Eye (tissue), 1 donor: ENCODE results near the gene OTC.

Experiments used
- DNase-seq: peaks from one replicate; pipeline ENCODE4 v3.0.0-alpha.2; 2015

Gene OTC

GRCh38 chrX:38357747-38358673, 5.6 kb downstream of the OTC start:
- peak; percentile 4 for DNase-seq

GRCh38 chrX:38363046-38363445, 10.6 kb downstream of the OTC start:
- DNase-seq: no peak

GRCh38 chrX:38365954-38366353, 13.6 kb downstream of the OTC start:
- DNase-seq: no peak

- no peak for DNase-seq
Measured at GRCh38 chrX:38368774-38369173, 16.4 kb downstream of the OTC start.

GRCh38 chrX:38371641-38372040, 19.2 kb downstream of the OTC start:
- DNase-seq: no peak

GRCh38 chrX:38374431-38374830, 22.0 kb downstream of the OTC start:
- DNase-seq: no peak

- DNase-seq: peak; percentile 6
Measured at GRCh38 chrX:38375891-38376290, 23.5 kb downstream of the OTC start.

- no peak for DNase-seq
Measured at GRCh38 chrX:38376747-38377146, 24.3 kb downstream of the OTC start.

GRCh38 chrX:38379088-38379487, 26.7 kb downstream of the OTC start:
- no peak for DNase-seq

- DNase-seq: no peak
Measured at GRCh38 chrX:38382663-38383062, 30.3 kb downstream of the OTC start.

GRCh38 chrX:38400389-38400910, 48.0 kb downstream of the OTC start:
- DNase-seq: no peak

GRCh38 chrX:38402118-38402517, 49.7 kb downstream of the OTC start:
- DNase-seq: no peak

- DNase-seq: no peak
Measured at GRCh38 chrX:38403834-38404233, 51.4 kb downstream of the OTC start.

- DNase-seq: no peak
Measured at GRCh38 chrX:38407126-38407525, 54.7 kb downstream of the OTC start.

- DNase-seq: peak; percentile 10
Measured at GRCh38 chrX:38409289-38409688, 56.9 kb downstream of the OTC start.

GRCh38 chrX:38426785-38427184, 74.4 kb downstream of the OTC start:
- no peak for DNase-seq

- no peak for DNase-seq
Measured at GRCh38 chrX:38431525-38431924, 79.1 kb downstream of the OTC start.

- DNase-seq: no peak
Measured at GRCh38 chrX:38435130-38435529, 82.7 kb downstream of the OTC start.

- no peak for DNase-seq
Measured at GRCh38 chrX:38437093-38437492, 84.7 kb downstream of the OTC start.

GRCh38 chrX:38438321-38438720, 85.9 kb downstream of the OTC start:
- no peak for DNase-seq

- no peak for DNase-seq
Measured at GRCh38 chrX:38452603-38453002, 100.2 kb downstream of the OTC start.

- no peak for DNase-seq
Measured at GRCh38 chrX:38458071-38458470, 105.7 kb downstream of the OTC start.

- DNase-seq: no peak
Measured at GRCh38 chrX:38462257-38462656, 109.9 kb downstream of the OTC start.

GRCh38 chrX:38465686-38466085, 113.3 kb downstream of the OTC start:
- no peak for DNase-seq
